ENCODE measurements around the gene SBF1.

DNA sequence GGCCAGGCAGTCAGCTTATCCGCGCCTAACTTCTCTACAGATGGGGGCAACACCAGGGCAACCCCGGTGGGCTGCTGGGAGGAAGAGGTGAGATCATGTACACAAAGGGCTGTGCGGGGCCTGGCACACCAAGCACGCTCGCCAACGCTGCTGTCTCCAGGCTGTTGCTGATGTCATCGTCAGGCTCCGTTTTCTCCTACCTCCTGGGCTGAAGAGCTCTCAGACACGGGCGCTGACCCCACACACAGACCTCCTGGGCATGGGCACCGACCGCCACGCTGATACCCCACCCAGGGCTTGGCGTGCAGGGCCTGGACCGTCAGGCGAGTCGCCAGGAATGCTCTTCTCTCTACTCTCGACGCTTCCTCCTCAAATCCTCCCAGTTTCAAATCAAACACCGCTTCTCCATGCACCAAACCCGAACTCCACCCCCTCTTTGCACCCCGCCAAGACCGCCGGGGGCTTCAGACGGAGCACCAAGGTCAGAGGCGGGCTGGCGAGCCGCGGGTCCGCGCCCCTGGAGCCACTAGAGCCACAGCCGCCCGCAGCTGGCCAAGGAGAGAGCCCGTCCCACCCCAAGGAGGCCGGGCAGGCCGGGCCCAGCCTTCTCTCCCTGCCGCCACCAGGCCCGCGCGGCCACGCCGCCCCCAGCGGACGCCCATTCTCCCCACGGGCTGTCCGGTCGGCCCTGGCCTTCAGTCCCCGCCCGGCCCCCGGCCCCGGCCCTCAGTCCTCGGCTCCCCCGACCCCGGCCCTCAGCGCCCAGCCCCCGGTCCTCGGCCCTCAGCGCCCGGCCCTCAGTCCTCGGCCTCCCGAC, 772 bp downstream of the SBF1 start:
- TF ChIP-seq, protein P1, sequence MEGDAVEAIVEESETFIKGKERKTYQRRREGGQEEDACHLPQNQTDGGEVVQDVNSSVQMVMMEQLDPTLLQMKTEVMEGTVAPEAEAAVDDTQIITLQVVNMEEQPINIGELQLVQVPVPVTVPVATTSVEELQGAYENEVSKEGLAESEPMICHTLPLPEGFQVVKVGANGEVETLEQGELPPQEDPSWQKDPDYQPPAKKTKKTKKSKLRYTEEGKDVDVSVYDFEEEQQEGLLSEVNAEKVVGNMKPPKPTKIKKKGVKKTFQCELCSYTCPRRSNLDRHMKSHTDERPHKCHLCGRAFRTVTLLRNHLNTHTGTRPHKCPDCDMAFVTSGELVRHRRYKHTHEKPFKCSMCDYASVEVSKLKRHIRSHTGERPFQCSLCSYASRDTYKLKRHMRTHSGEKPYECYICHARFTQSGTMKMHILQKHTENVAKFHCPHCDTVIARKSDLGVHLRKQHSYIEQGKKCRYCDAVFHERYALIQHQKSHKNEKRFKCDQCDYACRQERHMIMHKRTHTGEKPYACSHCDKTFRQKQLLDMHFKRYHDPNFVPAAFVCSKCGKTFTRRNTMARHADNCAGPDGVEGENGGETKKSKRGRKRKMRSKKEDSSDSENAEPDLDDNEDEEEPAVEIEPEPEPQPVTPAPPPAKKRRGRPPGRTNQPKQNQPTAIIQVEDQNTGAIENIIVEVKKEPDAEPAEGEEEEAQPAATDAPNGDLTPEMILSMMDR (IDR thresholded peaks at IDR 0.05), result no peak
- no peak for TF ChIP-seq EP300 (IDR thresholded peaks at IDR 0.05)

Measured in esophagus muscularis mucosa (tissue), 3 donors.